Stimulated activated CD8-positive, alpha-beta memory T cell treated with anti-CD3 and anti-CD28 coated beads, Interleukin-4, amount 100 ng/mL, for 1 hour (primary cell): ENCODE data around the gene SF3B5.
"Not testable (repeated sequence)": the region's sequence is repeated elsewhere in the genome, so short reads cannot be mapped to it uniquely, and the experiment has no call there.

ENCODE experiments used
- DNase-seq, 2 donors: peaks; one replicate each; pipeline ENCODE4 v3.0.0-alpha.2; 2020; ENCODE audit warnings: low read depth in 2 of 2, low spot score in 1 of 2

The SF3B5 gene

DNA sequence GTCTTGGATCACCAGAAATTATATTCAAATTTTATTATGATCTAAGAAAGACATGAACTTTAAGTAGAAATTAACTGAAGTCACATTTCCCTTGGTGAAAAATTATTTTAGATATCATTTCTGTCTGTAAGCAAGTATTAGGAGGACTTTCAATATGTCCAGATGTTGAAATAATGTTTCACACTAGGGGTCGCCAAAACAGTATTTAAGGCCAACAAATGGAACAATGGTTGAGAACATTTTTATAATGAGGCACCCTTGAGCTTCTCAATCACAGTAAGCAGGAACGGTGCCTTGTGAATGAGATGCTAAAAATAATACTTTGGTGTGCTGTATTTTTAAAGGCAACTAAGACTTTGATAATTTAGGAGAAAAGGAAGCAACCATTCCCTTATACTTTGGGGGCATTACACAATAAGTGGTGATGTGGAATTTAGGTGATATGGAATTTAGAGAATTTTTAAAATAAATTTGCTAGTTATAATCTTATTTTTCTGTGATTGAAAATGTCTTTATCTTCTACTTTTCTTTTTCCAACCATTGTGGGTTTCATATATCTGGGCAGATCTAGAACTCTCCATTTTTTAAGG, 9.6 kb upstream of the SF3B5 start:
- no peak for DNase-seq

- no peak for DNase-seq
Measured at GRCh38 chr6:144104488-144104887, 9.1 kb upstream of the SF3B5 start.

- no peak for DNase-seq
Measured at GRCh38 chr6:144103026-144103563, 7.7 kb upstream of the SF3B5 start.

GRCh38 chr6:144098993-144099392, 3.6 kb upstream of the SF3B5 start:
- no peak for DNase-seq

GRCh38 chr6:144094731-144095133, 641 bp downstream of the SF3B5 start:
- DNase-seq = no peak

DNA sequence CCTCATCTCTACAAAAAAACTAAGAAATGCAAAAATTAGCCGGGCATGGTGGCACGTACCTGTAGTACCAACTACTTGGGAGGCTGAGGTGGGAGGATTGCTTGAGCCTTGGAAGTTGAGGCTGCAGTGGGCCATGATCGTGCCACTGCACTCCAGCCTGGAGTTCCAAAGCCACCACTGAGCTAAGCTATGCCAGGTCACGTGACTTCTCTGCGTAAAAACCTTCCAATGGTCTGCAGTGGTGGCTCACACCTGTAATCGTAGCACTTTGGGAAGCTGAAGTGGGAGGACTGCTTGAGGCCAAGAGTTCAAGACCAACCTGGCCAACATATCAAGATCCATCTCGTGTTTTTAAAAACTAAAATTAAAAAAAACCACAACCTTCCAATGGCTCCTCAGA, 1.7 kb downstream of the SF3B5 start:
- DNase-seq = no peak

GRCh38 chr6:144093236-144093635, 2.1 kb downstream of the SF3B5 start:
- no peak for DNase-seq

- no peak for DNase-seq
Measured at GRCh38 chr6:144090384-144090783, 5.0 kb downstream of the SF3B5 start.

DNA sequence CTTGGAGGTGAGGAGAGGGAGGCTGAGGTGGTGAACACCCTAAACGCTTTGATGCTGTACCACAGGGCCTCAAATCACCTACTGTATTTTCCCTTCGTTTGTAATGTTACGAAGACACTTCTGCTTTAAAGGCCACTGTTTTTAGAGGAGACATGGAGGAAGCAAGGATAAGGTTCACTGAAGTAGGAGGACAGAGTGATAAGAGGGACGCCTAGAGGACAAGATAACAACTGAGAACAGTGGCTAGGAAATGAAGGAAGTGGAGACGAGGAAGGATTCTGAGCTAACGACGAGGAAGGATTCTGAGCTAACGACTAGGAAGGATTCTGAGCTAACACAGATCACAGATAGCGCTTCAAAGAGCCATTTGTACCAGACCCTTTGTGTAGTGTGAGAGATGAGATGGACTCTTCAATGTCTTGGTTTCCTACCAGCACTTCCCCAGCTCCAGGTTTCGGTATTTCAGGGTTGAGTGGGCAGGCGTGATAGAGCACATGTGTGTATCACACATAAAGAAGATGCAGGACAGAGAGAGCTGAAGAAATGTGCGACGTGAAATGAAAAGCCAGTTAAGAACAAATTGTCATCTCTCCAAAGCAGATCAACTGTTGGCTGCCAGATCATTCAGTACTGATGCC, 7.5 kb downstream of the SF3B5 start:
- DNase-seq = no peak

DNA sequence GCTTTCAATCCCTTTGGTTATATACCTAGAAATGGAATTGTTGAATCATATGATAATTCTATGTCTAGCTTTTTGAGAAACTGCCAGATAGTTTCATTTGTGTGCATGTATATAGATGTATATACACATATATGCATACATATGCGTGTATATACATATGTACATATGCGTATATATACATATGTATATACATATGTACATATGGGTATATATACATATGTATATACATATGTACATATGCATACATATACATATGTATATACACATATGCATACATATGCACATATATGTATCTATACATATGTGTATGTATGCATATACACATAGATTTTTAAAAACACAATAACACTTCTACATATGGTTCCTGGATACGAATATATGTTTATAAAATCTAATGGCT, 8.4 kb downstream of the SF3B5 start:
- DNase-seq = no peak

DNA sequence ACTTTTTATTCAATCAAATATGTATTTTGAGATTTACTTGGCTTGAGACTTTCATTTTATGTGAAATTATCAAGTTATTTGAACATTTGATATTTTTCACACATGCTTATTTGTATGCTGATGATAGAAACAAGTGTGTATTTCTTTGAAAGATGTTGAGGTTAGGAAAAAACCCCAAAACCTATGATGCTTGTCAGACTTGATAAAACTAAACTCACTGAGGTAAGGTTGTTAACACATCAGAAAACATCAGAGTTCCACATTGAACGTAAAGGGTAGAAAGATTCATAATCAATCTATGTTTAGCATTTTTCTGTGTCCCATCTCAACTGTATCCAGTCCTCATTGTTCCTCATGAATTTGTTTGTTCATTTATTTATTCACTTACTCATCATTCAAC, 12.2 kb downstream of the SF3B5 start:
- DNase-seq = no peak

GRCh38 chr6:144082412-144082811, 13.0 kb downstream of the SF3B5 start:
- not testable (repeated sequence) for DNase-seq

DNA sequence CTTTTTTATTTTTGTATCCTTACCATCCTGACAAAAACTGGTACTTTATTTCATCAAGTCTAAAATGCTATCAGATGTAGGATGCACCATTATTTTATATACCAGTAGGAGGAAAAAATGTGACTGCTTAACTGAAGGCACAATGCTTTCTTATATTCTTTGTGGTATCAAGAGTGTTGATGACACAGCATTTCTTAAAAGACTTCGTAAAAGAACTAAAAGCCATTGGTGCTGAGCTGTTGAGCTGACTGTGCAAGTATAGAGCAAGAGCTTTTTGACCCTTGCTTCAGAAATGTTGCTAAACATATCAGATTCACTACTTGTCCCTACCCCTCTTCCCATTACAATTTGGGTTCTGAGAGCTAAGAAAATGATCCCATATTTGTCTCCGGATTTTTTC, 17.5 kb downstream of the SF3B5 start:
- DNase-seq = no peak

DNA sequence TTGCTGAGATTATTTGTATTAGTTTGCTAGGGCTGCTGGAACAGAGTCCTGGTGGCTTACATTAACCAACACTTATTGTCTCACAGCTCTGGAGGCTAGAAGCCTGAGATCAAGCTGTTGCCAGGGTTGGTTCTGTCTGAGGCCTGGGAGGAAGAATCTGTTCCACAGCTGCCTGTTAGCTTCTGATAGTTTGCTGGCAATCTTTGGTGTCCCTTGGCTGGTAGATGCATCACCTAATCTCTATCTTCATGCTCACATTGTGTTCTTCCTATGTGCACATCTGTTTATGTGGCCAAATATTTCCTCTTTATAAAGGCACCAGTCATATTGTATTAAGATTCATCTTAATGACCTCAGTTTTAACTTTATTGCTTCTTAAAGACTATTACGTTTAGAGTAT, 19.5 kb downstream of the SF3B5 start:
- DNase-seq = no peak

GRCh38 chr6:144075187-144075586, 20.2 kb downstream of the SF3B5 start:
- DNase-seq = no peak

DNA sequence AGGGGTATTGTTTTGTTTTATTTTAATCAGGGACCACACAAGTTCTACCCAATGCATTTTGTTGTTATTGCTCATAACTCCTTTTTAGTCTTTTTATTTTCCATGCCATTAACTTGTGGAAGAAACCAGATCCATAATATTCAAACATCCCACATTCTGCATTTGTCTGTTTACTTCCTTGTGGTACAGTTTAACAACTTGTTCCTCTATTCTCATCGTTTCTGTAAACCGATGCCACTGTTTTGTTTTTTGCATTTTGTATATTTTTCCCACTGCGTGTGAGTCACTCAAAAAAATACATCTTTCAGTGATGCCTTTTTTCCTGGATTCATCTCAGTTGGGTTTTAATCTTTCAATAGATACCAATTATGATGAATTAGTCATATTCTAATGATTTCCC, 22.3 kb downstream of the SF3B5 start:
- DNase-seq = no peak

DNA sequence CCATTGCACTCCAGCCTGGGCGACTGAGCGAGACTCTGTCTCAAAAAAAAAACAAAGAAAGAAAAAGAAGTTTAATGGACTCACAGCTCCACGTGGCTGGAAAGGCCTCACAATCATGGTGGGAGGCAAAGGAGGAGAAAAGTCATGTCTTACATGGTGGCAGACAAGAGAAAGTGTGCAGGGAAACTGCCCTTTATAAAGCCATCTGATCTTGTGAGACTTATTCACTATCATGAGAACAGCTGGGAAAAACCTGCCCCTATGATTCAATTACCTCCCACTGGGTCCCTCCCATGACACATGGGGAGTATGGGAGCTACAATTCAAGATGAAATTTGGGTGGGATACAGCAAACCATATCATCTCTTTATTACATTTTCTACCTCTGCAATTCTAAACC, 25.9 kb downstream of the SF3B5 start:
- no peak for DNase-seq

- no peak for DNase-seq
Measured at GRCh38 chr6:144068794-144069193, 26.6 kb downstream of the SF3B5 start.

GRCh38 chr6:144066741-144067484, 28.5 kb downstream of the SF3B5 start:
- no peak for DNase-seq

GRCh38 chr6:144066255-144066654, 29.1 kb downstream of the SF3B5 start:
- DNase-seq = no peak

DNA sequence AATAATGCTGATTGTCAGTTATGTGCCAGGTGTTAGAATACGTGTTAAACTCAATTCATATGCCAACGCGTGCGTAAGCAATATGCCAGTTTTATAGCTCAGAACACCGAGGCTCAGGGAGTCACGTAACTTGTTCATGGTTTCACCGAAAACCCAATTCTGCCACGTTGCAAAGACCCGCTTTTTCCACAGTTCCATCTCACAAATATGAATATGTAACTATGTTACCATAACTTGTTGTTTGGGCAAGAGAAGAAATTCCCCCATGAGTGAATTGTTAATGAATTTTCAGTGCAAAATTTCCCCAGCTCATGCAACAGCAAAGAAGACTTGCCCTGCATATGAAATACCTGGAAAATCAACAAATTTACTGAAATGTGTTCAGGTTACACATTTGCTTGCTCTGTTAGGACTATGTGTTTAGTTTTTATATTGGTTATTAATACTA, 30.1 kb downstream of the SF3B5 start:
- DNase-seq = no peak
